Ovary (tissue), 3 donors: ENCODE data around the gene ADAMTS3.

ENCODE experiments used
- CTCF ChIP-seq, 3 donors: fragments of 450-650 bp in 2 of 3; fragments of 200-600 bp in 1 of 3; IDR thresholded peaks; one replicate each; pipeline versions ENCODE4 v1.5.1 to v1.8.0; 2016 to 2022; ENCODE audit warnings: antibody characterized with exemption in 3 of 3, mild to moderate bottlenecking in 1 of 3
- POLR2A ChIP-seq: fragments of 450-650 bp; IDR thresholded peaks from one replicate; pipeline ENCODE4 v1.6.1; 2017; ENCODE audit warnings: antibody characterized with exemption, mild to moderate bottlenecking, moderate library complexity
- donor health status: DM: no; HTN: no; CAD: no.

- no peak for TF ChIP-seq CTCF (IDR thresholded peaks at IDR 0.05)
- TF ChIP-seq POLR2A, result no peak
Measured at GRCh38 chr4:72531322-72531721, 37.7 kb downstream of the ADAMTS3 start.
